OCI-LY7 (cell line): Measurements from ENCODE around the gene ADD1.

ENCODE experiments used
- CTCF ChIP-seq: fragments of 200-600 bp; sonication (generic); conservative IDR thresholded peaks from 2 replicates; pipeline ENCODE4 v1.5.1; 2014; ENCODE audit warnings: mild to moderate bottlenecking, antibody characterized with exemption, low read length, moderate library complexity, mixed read lengths
- EZH2phosphoT487 ChIP-seq: fragments of 200-600 bp; sonication (generic); IDR thresholded peaks from 2 replicates; pipeline ENCODE4 v1.6.1; 2018; ENCODE audit warnings: low read depth, borderline replicate concordance, mild to moderate bottlenecking, mixed run types, antibody characterized with exemption, low read length, moderate library complexity, mixed read lengths

- TF ChIP-seq CTCF = no peak
- no peak for TF ChIP-seq EZH2phosphoT487
These were observed 99.9 kb downstream of the ADD1 start for GRCh38 chr4:2943364-2944090.
